GM23248 (cell line): ENCODE data around the gene SLF2. TPM values are rescaled to one million over a fixed set of nuclear protein-coding genes. Genes with fewer than 3 reads are reported as not detected.

Experiments
- DNase-seq: peaks from one replicate; pipeline ENCODE4 v3.0.0-alpha.2; 2015
- H2AFZ ChIP-seq: fragments of 200-600 bp; sonication (generic); 2 replicates; pipeline ENCODE4 v1.6.1; 2016; ENCODE audit warnings: antibody characterized with exemption
- H3F3A ChIP-seq: fragments of 200-600 bp; sonication (generic); 2 replicates; pipeline ENCODE4 v1.6.1; 2016; ENCODE audit warnings: mild to moderate bottlenecking, antibody characterized with exemption, mixed run types; ENCODE audit not compliant: insufficient read depth
- H3K27ac ChIP-seq: fragments of 200-600 bp; sonication (generic); 2 replicates; pipeline ENCODE4 v1.5.1; 2016; ENCODE audit warnings: mild to moderate bottlenecking
- H3K27me3 ChIP-seq: fragments of 200-600 bp; sonication (generic); replicated peaks from 2 replicates; pipeline ENCODE4 v1.6.1; 2016; ENCODE audit warnings: mild to moderate bottlenecking; ENCODE audit not compliant: insufficient read depth
- H3K36me3 ChIP-seq: fragments of 200-600 bp; sonication (generic); 2 replicates; pipeline ENCODE4 v1.6.1; 2016; ENCODE audit warnings: low read depth, mild to moderate bottlenecking
- H3K4me1 ChIP-seq: fragments of 200-600 bp; sonication (generic); 2 replicates; pipeline ENCODE4 v1.6.1; 2016; ENCODE audit warnings: mild to moderate bottlenecking; ENCODE audit not compliant: insufficient read depth
- H3K4me2 ChIP-seq: fragments of 200-600 bp; sonication (generic); one replicate; pipeline ENCODE4 v1.6.1; 2016; ENCODE audit warnings: mild to moderate bottlenecking; ENCODE audit not compliant: unreplicated experiment
- H3K4me3 ChIP-seq: fragments of 200-600 bp; sonication (generic); 2 replicates; pipeline ENCODE4 v1.5.1; 2016; ENCODE audit warnings: mild to moderate bottlenecking
- H3K79me2 ChIP-seq: fragments of 200-600 bp; sonication (generic); 2 replicates; pipeline ENCODE4 v1.6.1; 2016; ENCODE audit warnings: mild to moderate bottlenecking; ENCODE audit not compliant: insufficient read depth
- H3K9ac ChIP-seq: fragments of 200-600 bp; sonication (generic); 2 replicates; pipeline ENCODE4 v1.6.1; 2016; ENCODE audit warnings: mild to moderate bottlenecking
- H3K9me2 ChIP-seq: fragments of 200-600 bp; sonication (generic); 2 replicates; pipeline ENCODE4 v1.6.1; 2016; ENCODE audit warnings: mixed run types, mild to moderate bottlenecking, moderate library complexity; ENCODE audit not compliant: insufficient read depth
- H3K9me3 ChIP-seq: fragments of 200-600 bp; sonication (generic); one replicate; pipeline ENCODE4 v1.6.1; 2017; ENCODE audit warnings: low read depth
- H4K20me1 ChIP-seq: fragments of 200-600 bp; sonication (generic); 2 replicates; pipeline ENCODE4 v1.6.0; 2016; ENCODE audit not compliant: insufficient read depth
- EZH2 ChIP-seq: fragments of 200-600 bp; sonication (generic); IDR thresholded peaks from 2 replicates; pipeline ENCODE4 v1.6.1; 2018; ENCODE audit warnings: antibody characterized with exemption, mild to moderate bottlenecking; ENCODE audit not compliant: insufficient read depth, poor library complexity, severe bottlenecking
- EZH2phosphoT487 ChIP-seq: fragments of 200-600 bp; sonication (generic); IDR thresholded peaks from 2 replicates; pipeline ENCODE4 v1.6.1; 2018; ENCODE audit warnings: antibody characterized with exemption, moderate library complexity, mild to moderate bottlenecking, low read depth; ENCODE audit not compliant: insufficient read depth
- WGBS, 2 experiments: methylation state at CpG; one replicate each; pipeline ENCODE4 v1.1.6; 2015 to 2017; ENCODE audit warnings: low lambda C conversion rate in 2 of 2, low coverage in 1 of 2; ENCODE audit errors: missing lambda C conversion rate in 2 of 2; 5-methylcytosine and 5-hydroxymethylcytosine counted together
- in situ Hi-C: fragments of 300-500 bp; cut with MboI; formaldehyde crosslinking; loops from 2 replicates; pipeline ENCODE4 v1.15.0; 2020
- polyA plus RNA-seq: library from polyadenylated mRNA; unstranded; fragments of >200 nt; fragmentation: Nextera tagmentation; extraction: Ambion mirVana; gene quantifications from 2 replicates; pipeline ENCODE4 v1.2.1, GENCODE V29; 2016
- total RNA-seq: library from RNA; depleted of rRNA; stranded (reverse); fragments of >200 nt; shearing (Covaris generic); gene quantifications from 2 replicates; pipeline ENCODE4 v1.2.3, GENCODE V29; 2014

SLF2 gene
- total and polyA plus RNA-seq, 2 experiments from 2014 or later: 12.5 to 15.6 TPM

DNA sequence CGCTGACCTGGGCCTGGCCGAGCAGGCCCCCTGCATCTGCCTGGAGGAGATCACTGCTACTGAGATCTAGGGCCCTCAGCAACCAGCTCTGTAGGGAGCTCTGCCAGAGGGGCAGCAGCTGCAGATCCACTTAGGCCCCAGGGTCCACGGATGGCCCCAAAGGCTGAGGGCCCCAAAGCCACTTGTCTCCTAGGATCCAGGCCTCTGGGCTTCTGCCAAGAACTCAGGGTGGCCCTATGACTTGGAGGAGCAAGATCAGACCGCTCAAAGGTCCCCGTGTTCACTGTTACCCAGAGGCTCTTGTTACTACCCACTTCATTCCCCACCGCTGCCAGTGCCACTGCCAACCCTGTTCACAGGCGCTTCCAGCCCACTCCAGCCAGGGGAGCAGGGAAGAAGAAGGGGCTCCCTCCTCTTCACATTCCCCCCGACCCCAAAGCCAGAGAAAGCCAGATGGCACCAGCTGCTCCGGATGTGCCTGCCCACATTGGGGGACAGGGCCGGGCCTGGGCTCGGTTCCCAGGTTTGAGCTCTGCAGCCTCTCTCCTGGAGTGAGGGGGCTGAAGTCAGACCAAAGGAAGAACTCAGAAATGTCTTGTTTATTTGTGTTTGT, 94.4 kb downstream of the SLF2 start:
- H3K4me2 ChIP-seq: no peak overlapping the region
- H2AFZ ChIP-seq: no peak overlapping the region
- H3K9me2 ChIP-seq: no peaks in the 10 kb centered on the region
- no peaks in the 10 kb centered on the region for H4K20me1 ChIP-seq
- 0 out of 2 replicates have a peak, but pooled peaks cover 2% of the 10 kb centered on the region for H3K4me1 ChIP-seq
- H3K79me2 ChIP-seq: peaks cover 39% of the 10 kb centered on the region
- H3K4me3 ChIP-seq: no peak overlapping the region
- no peak for DNase-seq
- 50 to 69% methylated on average over 11 of the region's 11 CpGs for WGBS, 2 experiments
- no peaks in the 10 kb centered on the region for H3K27me3 ChIP-seq
- no peak overlapping the region for H3K27ac ChIP-seq
- H3K9ac ChIP-seq: peak overlapping the region; percentile 21; the same call in 1 of the 2 replicates
- peaks cover 23% of the 10 kb centered on the region for H3K36me3 ChIP-seq
- TF ChIP-seq EZH2phosphoT487 (no peak), EZH2 (no peak)
- no peaks in the 10 kb centered on the region for H3K9me3 ChIP-seq
- 0 out of 2 replicates have a peak, but pooled peaks cover under 1% of the 10 kb centered on the region for H3F3A ChIP-seq
- in situ Hi-C loops: no loop called here

GRCh38 chr10:101007915-101008822, 95.4 kb downstream of the SLF2 start:
- no peaks in the 10 kb centered on the region for H3K9me2 ChIP-seq
- DNase-seq: peak; percentile 33
- H4K20me1 ChIP-seq: no peaks in the 10 kb centered on the region
- H3K79me2 ChIP-seq: peaks cover 30% of the 10 kb centered on the region
- no peak overlapping the region for H3K4me2 ChIP-seq
- peaks cover 9% of the 10 kb centered on the region; the same call in 1 of the 2 replicates for H3K4me1 ChIP-seq
- H3K36me3 ChIP-seq: peaks cover 20% of the 10 kb centered on the region
- H2AFZ ChIP-seq: no peak overlapping the region
- H3K4me3 ChIP-seq: no peak overlapping the region
- H3K27ac ChIP-seq: no peak overlapping the region
- H3K27me3 ChIP-seq: no peaks in the 10 kb centered on the region
- H3K9ac ChIP-seq: no peak overlapping the region
- in situ Hi-C loops: no loop called here
- no peaks in the 10 kb centered on the region for H3K9me3 ChIP-seq
- TF ChIP-seq EZH2phosphoT487 (no peak), EZH2 (no peak)
- H3F3A ChIP-seq: peaks cover 8% of the 10 kb centered on the region; the same call in 1 of the 2 replicates
- 54 to 71% methylated on average over 6 to 13 of the region's 13 CpGs for WGBS, 2 experiments

- no peaks in the 10 kb centered on the region for H4K20me1 ChIP-seq
- H3K36me3 ChIP-seq: peaks cover 19% of the 10 kb centered on the region; the same call in 1 of the 2 replicates
- H3K27ac ChIP-seq: no peak overlapping the region
- in situ Hi-C loops: no loop called here
- peaks cover 14% of the 10 kb centered on the region; the same call in 1 of the 2 replicates for H3K4me1 ChIP-seq
- H3K4me3 ChIP-seq: no peak overlapping the region
- no peak for DNase-seq
- H3K9me2 ChIP-seq: no peaks in the 10 kb centered on the region
- H3F3A ChIP-seq: peaks cover 13% of the 10 kb centered on the region; the same call in 1 of the 2 replicates
- no peak overlapping the region for H3K9ac ChIP-seq
- no peak overlapping the region for H2AFZ ChIP-seq
- TF ChIP-seq EZH2phosphoT487 (no peak), EZH2 (no peak)
- 88 to 91% methylated on average over 5 to 6 of the region's 6 CpGs for WGBS, 2 experiments
- no peak overlapping the region for H3K4me2 ChIP-seq
- no peaks in the 10 kb centered on the region for H3K9me3 ChIP-seq
- H3K79me2 ChIP-seq: peaks cover 22% of the 10 kb centered on the region
- H3K27me3 ChIP-seq: no peaks in the 10 kb centered on the region
Observed at GRCh38 chr10:101008823-101009423, 96.2 kb downstream of the SLF2 start.

GRCh38 chr10:101010329-101010728, 97.6 kb downstream of the SLF2 start:
- Histone ChIP-seq H4K20me1 (no peaks in the 10 kb centered on the region), H3K27ac (no peak overlapping the region), H2AFZ (no peak overlapping the region), H3K79me2 (peaks cover 8% of the 10 kb centered on the region; the same call in 1 of the 2 replicates), H3K4me3 (no peak overlapping the region), H3K27me3 (no peaks in the 10 kb centered on the region), H3K36me3 (peaks cover 13% of the 10 kb centered on the region; the same call in 1 of the 2 replicates), H3F3A (peaks cover 20% of the 10 kb centered on the region; the same call in 1 of the 2 replicates), H3K9ac (no peak overlapping the region), H3K9me2 (no peaks in the 10 kb centered on the region), H3K4me1 (peaks cover 20% of the 10 kb centered on the region), H3K9me3 (no peaks in the 10 kb centered on the region), H3K4me2 (no peak overlapping the region)
- DNase-seq: no peak
- 89 to 95% methylated on average over 20 to 22 of the region's 22 CpGs for WGBS, 2 experiments
- in situ Hi-C loops: no loop called here
- TF ChIP-seq EZH2phosphoT487 (no peak), EZH2 (no peak)
